ENCODE results near the gene TSHZ1.

The TSHZ1 gene

DNA sequence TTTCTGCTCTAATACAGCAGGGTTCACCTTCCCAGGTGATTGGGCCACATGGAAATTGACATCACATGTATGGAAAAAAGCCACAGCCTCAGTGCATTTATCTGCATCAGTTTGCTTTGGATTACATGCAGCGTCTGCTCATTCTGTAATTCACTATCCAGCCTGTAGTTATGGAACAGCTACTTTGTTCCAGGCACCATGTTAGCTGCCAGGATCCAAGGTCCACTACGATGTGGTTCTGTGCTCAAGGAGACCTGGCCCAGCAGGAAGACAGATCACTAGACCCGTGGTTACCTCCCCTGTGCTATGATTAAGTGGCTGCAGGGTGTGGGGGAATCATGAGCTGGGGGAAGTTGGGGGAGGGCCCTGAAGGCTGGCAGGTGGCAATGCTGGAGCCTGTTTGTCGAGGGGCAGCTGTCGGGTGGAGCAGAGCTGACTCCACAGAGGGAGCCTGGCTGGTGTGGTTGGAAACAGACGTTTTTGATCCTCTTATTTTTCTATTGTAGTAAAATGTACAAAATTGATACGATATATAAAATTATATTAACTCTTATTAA, 58.6 kb downstream of the TSHZ1 start:
- DNase-seq (ENCODE audit: low read depth): no peak

GRCh38 chr18:75269696-75270095, 59.1 kb downstream of the TSHZ1 start:
- DNase-seq (ENCODE audit: low read depth): no peak

GRCh38 chr18:75271952-75272351, 61.4 kb downstream of the TSHZ1 start:
- DNase-seq (ENCODE audit: low read depth): no peak

- no peak for DNase-seq (ENCODE audit: low read depth)
These were observed 63.2 kb downstream of the TSHZ1 start for GRCh38 chr18:75273817-75274216.

GRCh38 chr18:75275226-75275625, 64.6 kb downstream of the TSHZ1 start:
- no peak for DNase-seq (ENCODE audit: low read depth)

- DNase-seq (ENCODE audit: low read depth): no peak
These were observed 66.4 kb downstream of the TSHZ1 start for GRCh38 chr18:75276818-75277609.

DNA sequence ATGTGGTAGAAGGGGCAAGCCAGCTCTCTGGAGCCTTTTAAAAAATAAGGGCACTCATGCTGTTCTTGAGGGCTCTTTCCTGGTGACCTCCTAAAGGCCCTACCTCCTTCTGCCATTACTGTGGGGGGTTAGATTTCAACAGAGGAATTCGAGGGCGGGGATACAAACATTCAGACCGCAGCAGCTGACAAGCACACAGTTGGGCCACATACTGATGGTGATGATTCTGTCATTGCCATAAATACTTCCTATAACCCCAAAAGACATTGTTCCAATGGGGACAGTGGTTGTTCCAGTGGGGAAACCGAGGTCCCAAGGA, 67.0 kb downstream of the TSHZ1 start:
- no peak for DNase-seq (ENCODE audit: low read depth)

DNA sequence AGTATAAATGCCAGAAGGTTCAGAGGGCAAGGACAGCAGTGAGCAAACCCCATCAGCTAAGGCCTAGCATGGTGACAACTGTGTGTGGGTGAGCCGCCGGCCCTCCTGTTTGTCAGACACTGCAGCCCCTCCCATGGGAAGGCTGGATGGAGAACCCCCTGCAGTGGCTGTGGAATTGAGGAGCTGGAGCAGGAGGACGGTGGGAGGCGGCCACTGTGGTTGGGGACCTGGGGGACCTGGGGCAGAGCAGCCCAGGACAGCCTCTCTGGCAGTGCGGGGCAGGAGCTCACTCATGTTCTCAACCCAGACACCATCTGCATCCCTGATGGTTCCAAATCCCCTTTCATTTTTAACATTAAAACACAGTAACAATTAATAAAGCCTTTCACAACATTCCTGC, 68.8 kb downstream of the TSHZ1 start:
- no peak for DNase-seq (ENCODE audit: low read depth)

DNA sequence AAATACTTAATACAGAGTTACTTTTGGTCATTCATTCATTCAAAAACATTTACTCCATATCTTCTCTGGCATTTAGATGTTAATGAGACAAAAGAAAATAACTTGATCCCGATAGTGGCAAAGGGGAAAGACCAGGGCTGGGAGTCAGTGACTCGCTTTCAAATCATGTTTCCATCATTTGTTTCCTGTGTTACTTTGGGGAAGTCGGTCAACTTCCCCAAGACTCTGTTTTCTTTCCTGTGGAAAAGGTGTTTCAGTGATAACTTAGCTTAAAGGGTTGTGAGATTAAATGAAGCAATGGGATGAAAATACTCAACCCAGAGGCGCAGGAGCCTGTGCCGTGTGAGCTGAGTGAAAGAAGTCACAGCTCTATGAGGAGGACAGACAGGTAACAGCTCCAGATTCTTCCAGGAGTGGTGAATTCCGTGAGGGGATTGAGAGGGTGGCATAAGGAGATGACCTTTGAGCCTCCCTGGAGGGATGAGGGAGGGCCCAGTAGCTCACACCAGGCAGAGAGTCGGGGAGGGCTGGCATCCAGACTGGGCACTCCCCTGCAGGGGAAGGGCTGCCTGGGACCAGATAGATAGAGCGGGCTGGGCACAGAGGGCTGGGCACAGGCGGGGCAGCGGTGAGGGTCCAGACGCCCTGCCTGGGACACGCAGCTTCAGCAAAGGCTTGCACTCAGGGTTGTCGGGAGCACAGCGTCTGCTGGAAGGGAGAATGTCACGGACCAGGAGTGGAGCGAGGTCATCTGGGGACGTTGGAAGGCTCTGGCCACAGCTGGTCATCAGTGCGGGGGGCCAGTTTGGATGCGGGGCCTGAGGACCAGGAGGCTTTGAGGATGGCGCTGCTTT, 70.1 kb downstream of the TSHZ1 start:
- DNase-seq (ENCODE audit: low read depth): no peak

DNA sequence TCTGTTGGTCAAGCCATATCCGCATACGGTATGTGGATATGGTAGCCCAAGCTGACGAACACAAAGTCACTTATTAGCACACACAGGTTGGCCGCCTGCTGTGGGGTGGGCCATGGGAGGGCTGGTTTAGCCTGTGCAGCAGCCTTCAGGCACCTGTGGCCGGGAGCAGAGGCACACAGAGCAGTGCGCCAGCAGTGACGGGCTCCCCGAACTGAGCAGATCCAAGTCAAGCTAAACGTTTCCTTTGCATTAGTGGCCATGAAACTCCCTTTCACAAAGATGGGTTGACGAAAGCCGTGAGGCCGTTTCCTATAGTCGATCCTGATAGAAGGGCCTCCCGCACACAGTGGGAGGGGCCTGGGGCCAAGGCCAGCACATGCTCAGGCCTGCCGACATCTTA, 72.1 kb downstream of the TSHZ1 start:
- no peak for DNase-seq (ENCODE audit: low read depth)

- no peak for DNase-seq (ENCODE audit: low read depth)
These were observed 73.1 kb downstream of the TSHZ1 start for GRCh38 chr18:75283731-75284130.

GRCh38 chr18:75284566-75284965, 74.0 kb downstream of the TSHZ1 start:
- no peak for DNase-seq (ENCODE audit: low read depth)

GRCh38 chr18:75285876-75286275, 75.3 kb downstream of the TSHZ1 start:
- DNase-seq (ENCODE audit: low read depth): no peak

DNA sequence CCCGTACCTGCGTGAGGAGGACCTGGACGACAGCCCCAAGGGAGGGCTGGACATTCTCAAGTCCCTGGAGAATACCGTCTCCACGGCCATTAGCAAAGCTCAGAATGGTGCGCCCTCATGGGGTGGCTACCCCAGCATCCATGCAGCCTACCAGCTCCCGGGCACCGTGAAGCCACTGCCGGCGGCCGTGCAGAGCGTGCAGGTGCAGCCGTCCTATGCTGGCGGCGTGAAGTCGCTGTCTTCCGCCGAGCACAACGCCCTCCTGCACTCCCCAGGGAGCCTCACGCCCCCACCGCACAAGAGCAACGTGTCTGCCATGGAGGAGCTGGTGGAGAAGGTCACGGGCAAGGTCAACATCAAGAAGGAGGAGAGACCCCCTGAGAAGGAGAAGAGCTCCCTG, 76.4 kb downstream of the TSHZ1 start:
- no peak for DNase-seq (ENCODE audit: low read depth)

DNA sequence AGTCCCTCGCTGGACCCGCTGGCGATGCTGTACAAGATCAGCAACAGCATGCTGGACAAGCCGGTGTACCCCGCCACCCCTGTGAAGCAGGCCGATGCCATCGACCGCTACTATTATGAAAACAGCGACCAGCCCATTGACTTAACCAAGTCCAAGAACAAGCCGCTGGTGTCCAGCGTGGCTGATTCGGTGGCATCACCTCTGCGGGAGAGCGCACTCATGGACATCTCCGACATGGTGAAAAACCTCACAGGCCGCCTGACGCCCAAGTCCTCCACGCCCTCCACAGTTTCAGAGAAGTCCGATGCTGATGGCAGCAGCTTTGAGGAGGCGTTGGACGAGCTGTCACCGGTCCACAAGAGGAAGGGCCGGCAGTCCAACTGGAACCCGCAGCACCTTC, 77.1 kb downstream of the TSHZ1 start:
- DNase-seq (ENCODE audit: low read depth): no peak

GRCh38 chr18:75289761-75290160, 79.2 kb downstream of the TSHZ1 start:
- no peak for DNase-seq (ENCODE audit: low read depth)

DNA sequence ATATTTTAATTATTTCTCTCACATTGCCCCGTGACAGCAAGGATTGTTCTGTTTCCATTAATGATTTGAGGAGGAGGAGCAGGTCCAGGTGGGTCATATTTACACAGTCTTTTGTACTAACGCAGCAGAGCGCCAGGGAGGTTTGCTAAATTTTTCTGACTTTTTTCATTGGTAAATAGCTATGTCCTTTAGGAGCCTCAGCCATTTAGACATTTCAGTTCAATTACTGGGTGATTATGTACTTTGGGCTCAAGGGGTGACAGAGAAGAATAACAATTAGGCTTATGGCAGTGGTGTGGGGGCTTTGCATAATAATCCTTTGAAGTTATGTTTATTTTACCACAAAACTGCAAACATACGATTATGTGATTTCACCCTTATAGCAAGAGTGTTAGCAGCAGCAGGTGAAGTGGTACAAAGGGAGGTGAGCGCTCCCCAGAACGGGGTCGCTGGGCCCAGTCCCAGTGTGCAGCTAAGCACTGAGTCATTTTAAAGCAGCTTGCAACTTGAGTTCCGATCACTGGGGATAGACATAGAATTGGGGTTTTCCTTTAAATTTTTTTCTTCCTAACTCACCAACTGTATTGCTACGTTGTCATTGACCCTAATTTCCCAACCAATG, 80.3 kb downstream of the TSHZ1 start:
- no peak for DNase-seq (ENCODE audit: low read depth)

DNA sequence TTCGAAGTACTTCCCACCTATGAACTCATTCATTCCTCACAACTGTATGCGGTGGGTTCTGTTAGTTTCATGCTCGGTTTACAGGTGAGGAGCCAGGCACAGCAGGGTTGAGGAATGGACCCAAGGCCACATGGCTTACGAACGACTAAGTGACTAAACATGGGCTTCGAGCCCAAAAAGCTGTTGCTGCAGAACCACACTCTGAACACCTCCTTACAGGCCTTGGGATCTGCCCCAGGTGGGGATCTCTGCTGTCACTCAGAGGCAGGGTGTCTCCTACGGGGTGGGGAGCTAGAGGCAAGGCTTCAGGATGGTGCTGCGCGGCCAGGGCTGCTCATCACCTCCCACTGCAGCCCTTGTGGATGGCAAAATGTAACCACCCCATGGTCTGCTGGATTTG, 80.9 kb downstream of the TSHZ1 start:
- no peak for DNase-seq (ENCODE audit: low read depth)

- no peak for DNase-seq (ENCODE audit: low read depth)
These were observed 83.0 kb downstream of the TSHZ1 start for GRCh38 chr18:75293591-75293990.

GRCh38 chr18:75297731-75298130, 87.1 kb downstream of the TSHZ1 start:
- no peak for DNase-seq (ENCODE audit: low read depth)

- DNase-seq (ENCODE audit: low read depth): no peak
These were observed 94.3 kb downstream of the TSHZ1 start for GRCh38 chr18:75304678-75305557.

- DNase-seq (ENCODE audit: low read depth): no peak
These were observed 95.4 kb downstream of the TSHZ1 start for GRCh38 chr18:75305984-75306383.

All from stimulated activated CD8-positive, alpha-beta memory T cell treated with anti-CD3 and anti-CD28 coated beads, Interleukin-12 subunit alpha, Interleukin-12 subunit beta, amount 100 ng/mL, for 4 hours (primary cell).